Esophagus squamous epithelium (tissue), 5 donors: Measurements from ENCODE around the gene RHBDL3. TPM values are rescaled to one million over a fixed set of nuclear protein-coding genes. Genes with fewer than 3 reads are reported as not detected.
"Not testable (repeated sequence)": the region's sequence is repeated elsewhere in the genome, so short reads cannot be mapped to it uniquely, and the experiment has no call there.

Experiments
- DNase-seq: peaks from one replicate; lab custom pipeline; 2025; lab: John Stamatoyannopoulos, UW
- H3K27ac ChIP-seq, 4 donors: fragments of 200-600 bp; sonication (generic); one replicate each; pipeline ENCODE4 v1.5.1; 2016 to 2019; ENCODE audit warnings: mild to moderate bottlenecking in 1 of 4
- H3K27me3 ChIP-seq, 4 donors: fragments of 200-600 bp; sonication (generic); 1 replicate in 3 of 4; 2 replicates in 1 of 4; pipeline versions ENCODE4 v1.5.1 to v1.6.0; 2017 to 2021; ENCODE audit warnings: antibody characterized with exemption in 1 of 4
- H3K36me3 ChIP-seq, 3 donors: fragments of 200-600 bp; sonication (generic); one replicate each; pipeline ENCODE4 v1.5.1; 2016 to 2019
- H3K4me1 ChIP-seq, 3 donors: fragments of 200-600 bp; sonication (generic); one replicate each; pipeline ENCODE4 v1.5.1; 2017 to 2019
- H3K4me3 ChIP-seq, 4 donors: fragments of 200-600 bp; sonication (generic); 1 replicate in 3 of 4; 2 replicates in 1 of 4; pipeline ENCODE4 v1.5.1; 2016 to 2019; ENCODE audit warnings: mild to moderate bottlenecking in 2 of 4, moderate library complexity in 1 of 4
- H3K9me3 ChIP-seq, 3 donors: fragments of 200-600 bp; sonication (generic); one replicate each; pipeline ENCODE4 v1.5.1; 2016 to 2019
- CTCF ChIP-seq, 6 experiments: fragments of 450-650 bp in 4 of 6; fragments of 200-600 bp in 2 of 6; sonication (generic) in 2 of 6; IDR thresholded peaks; one replicate each; pipeline ENCODE4 v1.5.1; 2016 to 2019; ENCODE audit warnings: antibody characterized with exemption in 6 of 6, mild to moderate bottlenecking in 4 of 6, moderate library complexity in 4 of 6
- POLR2A ChIP-seq, 4 donors: fragments of 450-650 bp; IDR thresholded peaks; one replicate each; pipeline ENCODE4 v1.6.1; 2017; ENCODE audit warnings: antibody characterized with exemption in 4 of 4, mild to moderate bottlenecking in 4 of 4, moderate library complexity in 3 of 4
- WGBS, 2 donors: methylation state at CpG; one replicate each; pipeline ENCODE4 v1.1.5; 2018; 5-methylcytosine and 5-hydroxymethylcytosine counted together
- intact Hi-C: fragments of 100-400 bp; cut with DNase I; formaldehyde crosslinking; loops from one replicate; pipeline ENCODE4 v1.15.0; 2022
- total RNA-seq, 4 donors: library from RNA; depleted of rRNA; stranded (reverse); fragments of >200 nt; gene quantifications; one replicate each; pipeline ENCODE4 v1.1.0, GENCODE V29; 2016
- donor health status: DM: yes; HTN: yes; CAD: no.

RHBDL3 gene
- total RNA-seq, 4 donors from 2014 or later, result 0.09 to 1.1 (median 0.76) TPM; not detected in 1

DNA sequence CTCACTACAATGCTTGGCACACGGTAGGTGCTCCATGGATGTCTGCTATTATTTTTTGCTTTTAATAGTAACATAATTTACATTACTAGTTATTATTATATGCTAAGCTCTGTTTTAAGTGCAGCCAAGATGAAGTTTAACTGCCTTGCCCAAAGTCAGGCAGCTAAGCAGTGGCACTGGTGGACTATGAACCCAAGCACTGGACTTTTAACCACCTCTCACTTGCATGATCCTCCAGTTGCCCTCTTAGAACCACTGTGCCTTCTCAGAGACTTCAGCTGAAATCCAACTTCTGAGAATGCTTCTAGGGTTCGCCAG is 82.8 kb downstream of the RHBDL3 start:
- TF ChIP-seq POLR2A (IDR thresholded peaks at IDR 0.05), result no peak
- no peak for TF ChIP-seq CTCF (IDR thresholded peaks at IDR 0.05)
- no peak for DNase-seq
- H3K36me3 ChIP-seq, result peaks cover 0 to 17% (median 0%) of the 10 kb centered on the region in 3 donors
- H3K27me3 ChIP-seq, result no peaks in the 10 kb centered on the region
- peaks cover 8 to 35% (median 19%) of the 10 kb centered on the region in 3 donors for H3K4me1 ChIP-seq
- intact Hi-C loops, result no loop called here
- no peaks in the 10 kb centered on the region for H3K9me3 ChIP-seq
- no peak overlapping the region for H3K4me3 ChIP-seq
- 89 to 94% methylated on average over 2 of the region's 2 CpGs for WGBS, 2 donors
- H3K27ac ChIP-seq, result no peak overlapping the region

DNA sequence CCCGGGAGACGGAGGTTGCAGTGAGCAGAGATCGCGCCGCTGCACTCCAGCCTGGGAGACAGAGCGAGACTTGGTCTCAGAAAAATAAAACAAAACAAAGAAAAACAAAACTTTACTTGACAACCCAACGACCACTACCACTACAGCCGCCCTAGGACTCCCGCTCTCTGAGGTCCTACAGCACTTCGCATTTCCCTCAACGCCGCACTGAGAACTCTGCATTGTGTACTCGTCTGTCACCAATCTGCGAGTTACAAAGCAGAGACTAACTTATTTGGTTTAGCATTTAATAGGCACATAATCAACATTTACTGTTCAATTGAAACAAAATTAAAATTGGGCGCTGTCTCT is 83.8 kb downstream of the RHBDL3 start:
- peaks cover 17 to 45% (median 30%) of the 10 kb centered on the region in 3 donors for H3K4me1 ChIP-seq
- no peaks in the 10 kb centered on the region for H3K9me3 ChIP-seq
- DNase-seq, result no peak
- TF ChIP-seq POLR2A (IDR thresholded peaks at IDR 0.05), result no peak
- TF ChIP-seq CTCF (IDR thresholded peaks at IDR 0.05), result no peak
- peak overlapping the region; percentile 76 to 86 (median 82) for H3K4me3 ChIP-seq
- H3K36me3 ChIP-seq, result peaks cover 3 to 28% (median 6%) of the 10 kb centered on the region in 3 donors
- 7 to 21% methylated on average over 9 to 15 of the region's 15 CpGs for WGBS, 2 donors
- intact Hi-C loops, result no loop called here
- H3K27ac ChIP-seq, result peak overlapping the region; percentile 95 to 99 (median 98)
- H3K27me3 ChIP-seq, result no peaks in the 10 kb centered on the region

- Histone ChIP-seq H3K27ac (peak within 1 kb of the TSS; percentile 95 to 99 (median 98)), H3K27me3 (no peaks in the 10 kb centered on the region), H3K4me1 (peaks cover 22 to 51% (median 36%) of the 10 kb centered on the region in 3 donors), H3K9me3 (no peaks in the 10 kb centered on the region), H3K4me3 (peak within 1 kb of the TSS; percentile 76 to 86 (median 82)), H3K36me3 (peaks cover 6 to 33% (median 9%) of the 10 kb centered on the region in 3 donors)
- intact Hi-C loops, result no loop called here
- TF ChIP-seq POLR2A (IDR thresholded peaks at IDR 0.05), result peak in 2 of 4 donors; percentile 53 to 86
- TF ChIP-seq CTCF (IDR thresholded peaks at IDR 0.05), result peak in 1 of 6 experiments; percentile 35
- peak; percentile 74 for DNase-seq
- 0 to 1% methylated on average over 39 to 43 of the region's 47 CpGs for WGBS, 2 donors
Observed at GRCh38 chr17:32349854-32350665, 84.4 kb downstream of the RHBDL3 start, which contains the start of gene ZNF207. Gene ZNF207 (plus strand): TSS chr17:32350157. CDS start chr17:32350286, 129 bp downstream.

GRCh38 chr17:32350666-32351418 is 85.2 kb downstream of the RHBDL3 start:
- Histone ChIP-seq H3K36me3 (peaks cover 6 to 41% (median 10%) of the 10 kb centered on the region in 3 donors), H3K9me3 (no peaks in the 10 kb centered on the region), H3K4me1 (peaks cover 29 to 59% (median 43%) of the 10 kb centered on the region in 3 donors), H3K27me3 (no peaks in the 10 kb centered on the region), H3K4me3 (peak overlapping the region; percentile 76 to 86 (median 82)), H3K27ac (peak overlapping the region; percentile 95 to 99 (median 98))
- WGBS, 2 donors, result 0 to 1% methylated on average over 20 of the region's 20 CpGs
- TF ChIP-seq POLR2A (IDR thresholded peaks at IDR 0.05) (no peak), CTCF (IDR thresholded peaks at IDR 0.05) (no peak)
- intact Hi-C loops, result no loop called here
- no peak for DNase-seq

GRCh38 chr17:32352734-32353133 is 87.1 kb downstream of the RHBDL3 start:
- WGBS, 2 donors, result 68 to 80% methylated on average over 4 to 7 of the region's 9 CpGs
- peaks cover 40 to 78% (median 59%) of the 10 kb centered on the region in 3 donors for H3K4me1 ChIP-seq
- not testable (repeated sequence) for DNase-seq

More at GRCh38 chr17:32352734-32353133, 87.1 kb downstream of the RHBDL3 start:
- intact Hi-C loops, H3K27me3 ChIP-seq, H3K9me3 ChIP-seq: not testable (repeated sequence)
- Histone ChIP-seq H3K4me3 (peak overlapping the region in 3 of 4 donors; percentile 80 to 86 (median 84)), H3K27ac (peak overlapping the region in 2 of 4 donors; percentile 21 to 99), H3K36me3 (peaks cover 6 to 56% (median 10%) of the 10 kb centered on the region in 3 donors)
